Activated T-helper 17 cell treated with anti-CD3 and anti-CD28 coated beads, Interleukin-2, amount 50 U/mL, for 72 hours (primary cell): ENCODE measurements around the gene EML3. TPM values are rescaled to one million over a fixed set of nuclear protein-coding genes. Genes with fewer than 3 reads are reported as not detected.
"Not testable (repeated sequence)": the region's sequence is repeated elsewhere in the genome, so short reads cannot be mapped to it uniquely, and the experiment has no call there.

Experiments
- ATAC-seq: fragments of 150-1000 bp; cut with Tn5 transposase; replicated peaks from 2 replicates; pipeline ENCODE4 v1.10.0; 2021; ENCODE audit warnings: mild to moderate bottlenecking, moderate library complexity
- H3K27ac Mint-ChIP-seq: one replicate; pipeline ENCODE4 v1.8.0; 2022; ENCODE audit warnings: mixed read lengths
- H3K27me3 Mint-ChIP-seq: one replicate; pipeline ENCODE4 v1.8.0; 2022; ENCODE audit warnings: mixed read lengths
- H3K36me3 Mint-ChIP-seq: one replicate; pipeline ENCODE4 v1.8.0; 2022; ENCODE audit warnings: low read depth, mild to moderate bottlenecking, mixed read lengths
- H3K4me1 Mint-ChIP-seq: one replicate; pipeline ENCODE4 v1.8.0; 2022; ENCODE audit warnings: mixed read lengths
- H3K4me3 Mint-ChIP-seq: one replicate; pipeline ENCODE4 v1.8.0; 2022; ENCODE audit warnings: mild to moderate bottlenecking, mixed read lengths
- H3K9me3 Mint-ChIP-seq: one replicate; pipeline ENCODE4 v1.8.0; 2022; ENCODE audit warnings: mixed read lengths
- total RNA-seq, 2 donors: library from RNA; stranded (reverse); gene quantifications; one replicate each; pipeline ENCODE4 v1.2.3, GENCODE V29; 2022

EML3 gene
- total RNA-seq, 2 donors from 2014 or later: 122 to 130 TPM

DNA sequence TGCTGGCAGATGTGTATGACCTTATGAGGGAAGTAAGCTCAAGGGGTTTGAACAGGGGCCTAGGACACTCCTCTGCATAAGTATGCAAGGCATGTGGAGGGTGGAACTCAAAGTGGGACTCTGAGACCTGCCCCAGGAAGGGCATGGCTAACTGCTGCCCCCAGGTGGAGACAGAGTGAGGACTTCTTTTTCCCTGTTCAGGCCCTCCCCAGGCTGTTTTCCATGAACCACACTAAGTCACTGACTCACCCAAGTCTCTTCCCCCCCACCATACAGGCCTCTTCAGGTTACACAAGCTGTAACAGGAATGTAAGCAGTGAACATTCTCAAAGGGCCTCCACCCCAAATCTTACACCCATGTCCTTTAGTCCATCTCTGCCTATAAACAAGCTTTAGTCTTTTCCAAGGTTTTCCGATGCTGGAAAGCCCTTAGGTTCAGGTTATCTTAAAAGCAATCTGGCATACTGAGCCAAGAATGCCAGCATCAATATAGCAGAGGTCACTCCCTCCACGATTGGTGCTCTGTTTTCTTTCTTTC lies 51.9 kb downstream of the EML3 start:
- H3K4me1 Mint-ChIP-seq: peaks cover 48% of the 10 kb centered on the region
- H3K27me3 Mint-ChIP-seq: no peaks in the 10 kb centered on the region
- no peaks in the 10 kb centered on the region for H3K9me3 Mint-ChIP-seq
- peak; percentile 18 for ATAC-seq
- peak overlapping the region; percentile 92 for H3K4me3 Mint-ChIP-seq
- peak overlapping the region; percentile 99 for H3K27ac Mint-ChIP-seq
- peaks cover 99% of the 10 kb centered on the region for H3K36me3 Mint-ChIP-seq

DNA sequence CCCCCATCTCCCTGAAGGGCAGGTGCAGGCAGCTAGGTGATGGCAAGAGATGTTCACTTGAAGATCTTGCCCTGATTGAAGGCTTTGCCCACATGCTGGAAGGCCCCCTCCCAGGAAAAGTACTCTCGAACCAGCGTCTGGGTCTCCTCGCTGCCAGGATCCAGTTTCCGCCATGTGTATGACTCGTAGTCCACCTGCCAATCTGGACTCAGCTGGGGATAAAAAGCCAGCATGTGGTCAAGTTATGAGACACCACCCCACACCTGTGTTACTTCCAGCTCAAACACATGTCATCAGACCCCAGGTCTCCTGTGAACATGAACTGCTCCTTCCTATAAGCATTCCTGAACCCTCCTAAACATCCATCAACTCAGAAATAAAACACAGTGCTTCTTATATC lies 52.9 kb downstream of the EML3 start:
- peaks cover 99% of the 10 kb centered on the region for H3K36me3 Mint-ChIP-seq
- H3K27me3 Mint-ChIP-seq: not testable (repeated sequence)
- peaks cover 55% of the 10 kb centered on the region for H3K4me1 Mint-ChIP-seq

GRCh38 chr11:62559204-62559603 lies 53.4 kb downstream of the EML3 start:
- ATAC-seq: no peak
- Mint-ChIP-seq H3K27ac (peak overlapping the region; percentile 99), H3K36me3 (peaks cover 100% of the 10 kb centered on the region), H3K9me3 (no peaks in the 10 kb centered on the region), H3K4me1 (peaks cover 60% of the 10 kb centered on the region), H3K4me3 (peak overlapping the region; percentile 92), H3K27me3 (no peaks in the 10 kb centered on the region)

More for the DNA sequence above, 52.9 kb downstream of the EML3 start:
- Mint-ChIP-seq H3K27ac (peak overlapping the region; percentile 99), H3K4me3 (peak overlapping the region; percentile 92)
- H3K9me3 Mint-ChIP-seq, ATAC-seq: not testable (repeated sequence)

- H3K36me3 Mint-ChIP-seq: peaks cover 97% of the 10 kb centered on the region
- H3K27me3 Mint-ChIP-seq: no peaks in the 10 kb centered on the region
- peaks cover 65% of the 10 kb centered on the region for H3K4me1 Mint-ChIP-seq
- H3K27ac Mint-ChIP-seq: peak overlapping the region; percentile 99
- H3K4me3 Mint-ChIP-seq: peak overlapping the region; percentile 92
- H3K9me3 Mint-ChIP-seq: no peaks in the 10 kb centered on the region
- ATAC-seq: no peak
Observed at GRCh38 chr11:62558669-62559068, 53.9 kb downstream of the EML3 start.

GRCh38 chr11:62556875-62557631 lies 55.5 kb downstream of the EML3 start:
- Mint-ChIP-seq H3K36me3 (peaks cover 94% of the 10 kb centered on the region), H3K9me3 (no peaks in the 10 kb centered on the region), H3K27ac (peak overlapping the region; percentile 99), H3K27me3 (no peaks in the 10 kb centered on the region), H3K4me3 (peak overlapping the region; percentile 92), H3K4me1 (peaks cover 78% of the 10 kb centered on the region)
- ATAC-seq: peak; percentile 34

DNA sequence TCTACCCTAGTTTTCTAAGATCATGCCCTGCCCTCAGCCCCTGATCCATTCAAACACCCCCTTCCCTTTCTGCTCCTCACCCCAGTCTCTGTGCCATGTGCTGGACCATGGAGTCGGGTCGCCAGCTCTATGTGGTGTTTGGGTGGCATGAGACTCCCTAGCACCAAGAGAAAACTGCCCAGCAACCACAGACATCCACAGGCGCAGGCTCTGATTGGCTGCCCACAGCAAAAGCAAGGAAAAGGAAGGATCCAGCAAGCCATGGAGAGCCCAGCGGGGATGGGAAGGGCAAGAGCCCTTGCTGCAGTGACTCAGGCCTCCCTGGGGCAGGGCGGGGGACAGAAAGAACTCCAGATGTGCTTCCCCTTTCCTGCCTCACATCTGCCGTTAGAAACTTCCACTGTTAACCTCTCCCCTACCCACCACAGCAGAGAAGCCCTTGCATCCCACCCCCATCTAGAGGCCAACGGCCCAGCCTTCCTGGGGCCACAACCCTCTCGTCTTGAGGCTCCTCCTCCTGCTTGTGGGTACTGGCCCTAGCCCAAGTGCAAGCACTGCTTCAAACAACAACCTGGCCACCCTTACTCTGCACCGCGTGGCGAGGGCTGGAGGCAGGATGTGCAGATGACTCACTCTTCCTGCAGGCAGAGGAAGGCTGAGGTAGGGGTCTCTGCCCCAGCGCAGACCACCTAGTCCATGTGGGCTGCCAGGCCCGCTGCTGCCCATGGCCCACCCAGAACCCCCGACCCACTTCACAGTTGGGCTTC lies 56.3 kb downstream of the EML3 start:
- Mint-ChIP-seq H3K4me1 (peaks cover 80% of the 10 kb centered on the region), H3K36me3 (peaks cover 93% of the 10 kb centered on the region), H3K9me3 (no peaks in the 10 kb centered on the region), H3K27ac (peak overlapping the region; percentile 99), H3K4me3 (peak overlapping the region; percentile 92), H3K27me3 (no peaks in the 10 kb centered on the region)
- peak; percentile 56 for ATAC-seq

- Mint-ChIP-seq H3K36me3 (peaks cover 86% of the 10 kb centered on the region), H3K4me1 (peaks cover 81% of the 10 kb centered on the region), H3K27me3 (no peaks in the 10 kb centered on the region), H3K27ac (peak overlapping the region; percentile 99), H3K4me3 (peak overlapping the region; percentile 92), H3K9me3 (no peaks in the 10 kb centered on the region)
- ATAC-seq: peak; percentile 17
Observed at GRCh38 chr11:62555464-62556107, 57.0 kb downstream of the EML3 start.

DNA sequence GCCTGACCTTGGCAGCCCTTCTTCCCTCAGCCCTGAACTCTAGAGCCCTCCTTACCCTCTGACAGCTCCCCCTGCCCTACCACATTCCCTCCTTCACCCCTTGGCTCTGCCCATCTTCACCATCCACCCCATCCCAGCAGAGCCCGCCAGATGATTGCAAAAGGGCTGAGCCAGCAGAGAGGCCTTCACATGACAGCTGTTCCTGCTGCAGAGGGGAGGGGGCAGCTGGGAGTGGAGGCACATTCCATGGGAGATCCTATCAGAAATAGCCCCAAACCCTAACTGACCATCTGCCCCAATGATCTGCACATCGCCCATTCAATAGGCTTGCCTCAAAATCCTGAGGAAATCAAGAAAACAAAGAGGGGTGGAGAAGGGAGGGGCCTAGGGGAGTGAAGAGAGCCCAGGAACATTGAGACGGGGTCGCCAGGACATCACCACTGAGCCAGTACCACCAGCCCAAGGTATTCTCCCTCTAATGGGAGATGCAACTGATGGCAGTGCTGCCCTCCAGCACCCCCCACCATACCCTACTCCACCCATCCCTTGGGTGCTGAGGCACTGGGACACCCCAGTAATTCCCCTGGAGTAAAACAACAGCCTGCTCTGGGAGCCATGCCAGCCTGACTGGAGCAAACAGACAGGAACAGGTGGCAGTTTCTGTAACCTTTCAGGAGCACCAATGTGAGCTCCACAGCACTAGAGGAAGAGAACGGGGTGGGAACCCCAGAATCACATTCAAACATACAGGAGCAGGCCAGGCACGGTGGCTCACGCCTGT lies 58.0 kb downstream of the EML3 start:
- no peak for ATAC-seq
- Mint-ChIP-seq H3K4me3 (peak overlapping the region; percentile 92), H3K27ac (peak overlapping the region; percentile 99), H3K4me1 (peaks cover 71% of the 10 kb centered on the region), H3K27me3 (no peaks in the 10 kb centered on the region), H3K36me3 (peaks cover 76% of the 10 kb centered on the region), H3K9me3 (no peaks in the 10 kb centered on the region)

GRCh38 chr11:62553839-62554361 lies 58.7 kb downstream of the EML3 start:
- no peaks in the 10 kb centered on the region for H3K27me3 Mint-ChIP-seq
- H3K9me3 Mint-ChIP-seq: no peaks in the 10 kb centered on the region
- peak overlapping the region; percentile 92 for H3K4me3 Mint-ChIP-seq
- H3K27ac Mint-ChIP-seq: peak overlapping the region; percentile 99
- H3K36me3 Mint-ChIP-seq: peaks cover 69% of the 10 kb centered on the region
- ATAC-seq: no peak
- peaks cover 65% of the 10 kb centered on the region for H3K4me1 Mint-ChIP-seq

GRCh38 chr11:62553080-62553838 lies 59.3 kb downstream of the EML3 start:
- Mint-ChIP-seq H3K27ac (peak overlapping the region; percentile 99), H3K4me1 (peaks cover 66% of the 10 kb centered on the region), H3K9me3 (no peaks in the 10 kb centered on the region), H3K36me3 (peaks cover 63% of the 10 kb centered on the region), H3K27me3 (no peaks in the 10 kb centered on the region), H3K4me3 (peak overlapping the region; percentile 92)
- peak; percentile 34 for ATAC-seq

- Mint-ChIP-seq H3K27me3 (no peaks in the 10 kb centered on the region), H3K36me3 (peaks cover 56% of the 10 kb centered on the region), H3K4me3 (peak overlapping the region; percentile 92), H3K27ac (peak overlapping the region; percentile 99), H3K9me3 (no peaks in the 10 kb centered on the region), H3K4me1 (peaks cover 73% of the 10 kb centered on the region)
- ATAC-seq: no peak
Observed at GRCh38 chr11:62552485-62553079, 60.0 kb downstream of the EML3 start.
